ENCODE measurements around the gene MYCBPAP.

The MYCBPAP gene

GRCh38 chr17:50518384-50519023 is 10.3 kb downstream of the MYCBPAP start:
- no peak for DNase-seq

DNA sequence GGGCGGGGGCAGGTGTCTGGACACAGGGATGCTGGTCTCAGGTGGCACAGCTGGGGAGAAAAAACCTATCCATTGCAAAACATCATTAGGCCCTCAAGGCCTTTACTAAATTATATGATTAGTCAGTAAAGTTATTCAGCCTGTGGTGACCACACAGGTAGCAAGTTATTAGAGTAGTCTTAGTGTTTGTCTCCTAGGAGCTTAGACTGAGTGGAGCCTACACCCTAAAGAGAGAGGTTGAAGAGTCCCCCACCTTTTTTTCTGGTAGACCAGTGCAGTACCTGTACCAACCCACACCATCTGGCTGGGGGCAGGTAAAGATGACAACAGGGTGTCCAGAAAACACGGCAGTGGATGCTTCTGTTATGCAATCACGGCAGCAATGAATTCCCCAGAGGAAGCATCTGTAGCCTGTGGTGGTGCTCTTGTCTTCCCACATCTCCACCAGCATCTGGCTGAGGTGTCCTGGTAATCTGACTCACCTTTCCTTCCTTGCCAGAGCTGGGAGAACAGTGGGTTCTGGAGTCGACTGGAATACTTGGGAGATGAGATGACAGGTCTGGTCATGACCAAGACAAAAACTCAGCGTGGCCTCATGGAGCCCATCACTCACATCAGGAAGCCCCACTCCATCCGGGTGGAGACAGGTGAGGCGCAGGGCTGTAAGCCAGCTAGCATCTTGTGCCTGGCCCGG is 11.0 kb downstream of the MYCBPAP start:
- DNase-seq, result no peak

- no peak for DNase-seq
Observed at GRCh38 chr17:50520483-50520882, 12.2 kb downstream of the MYCBPAP start.

DNA sequence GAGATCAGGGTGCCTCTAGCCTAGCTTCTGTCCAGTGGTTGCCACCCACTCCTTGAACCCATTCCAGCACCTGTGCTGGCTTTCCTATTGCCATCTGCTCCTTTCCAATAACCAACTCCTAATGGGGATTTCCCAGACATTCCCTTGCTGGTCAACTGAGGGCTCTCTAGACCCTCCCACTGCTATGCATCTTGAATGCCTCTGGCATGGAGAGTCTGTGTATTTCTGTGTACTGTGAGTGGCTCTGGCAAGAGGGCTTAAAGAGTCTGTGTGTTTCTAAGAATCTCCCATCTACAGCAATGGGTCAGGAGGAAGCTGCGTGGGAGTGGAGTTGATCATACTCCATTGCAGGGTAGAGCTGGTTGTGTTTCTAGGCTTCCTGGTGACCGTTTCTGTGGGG is 13.3 kb downstream of the MYCBPAP start:
- no peak for DNase-seq

DNA sequence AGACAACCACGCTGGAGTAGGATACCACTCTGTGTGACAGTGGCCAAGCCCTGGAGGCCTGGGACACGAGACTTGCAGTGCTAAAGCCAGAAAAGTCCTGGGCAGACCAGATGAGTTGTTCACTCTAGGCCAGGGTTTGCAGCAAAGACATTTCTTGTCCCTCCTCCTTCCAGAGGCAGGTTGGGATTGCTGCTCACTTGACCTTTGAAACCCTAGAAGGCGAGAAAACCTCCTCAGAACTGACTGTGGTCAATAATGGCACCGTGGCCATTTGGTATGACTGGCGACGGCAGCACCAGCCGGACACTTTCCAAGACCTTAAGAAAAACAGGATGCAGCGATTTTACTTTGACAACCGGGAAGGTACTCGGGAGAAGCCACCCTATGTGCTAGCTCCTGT is 14.5 kb downstream of the MYCBPAP start:
- no peak for DNase-seq

DNA sequence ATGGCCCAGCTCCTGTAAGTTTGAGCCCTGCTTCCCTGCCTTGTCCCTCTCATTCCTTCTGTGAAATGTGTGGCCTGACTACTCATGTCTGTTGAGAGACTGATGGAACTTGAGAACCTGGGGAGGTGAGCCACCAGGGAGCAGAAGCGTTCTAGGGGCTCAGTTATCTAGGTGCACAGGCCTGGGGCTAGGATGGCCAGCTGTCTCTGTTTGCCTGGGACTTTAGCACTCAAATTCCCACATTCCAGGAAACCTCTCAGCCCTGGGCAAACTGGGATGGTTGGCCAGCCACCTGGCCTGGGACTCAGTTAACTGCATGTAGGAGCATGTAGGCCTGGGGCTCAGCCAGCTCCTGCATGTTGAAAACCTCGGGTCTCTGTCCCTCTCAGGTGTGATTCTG is 15.0 kb downstream of the MYCBPAP start:
- no peak for DNase-seq

GRCh38 chr17:50524838-50525237 is 16.6 kb downstream of the MYCBPAP start:
- no peak for DNase-seq

GRCh38 chr17:50527155-50527762 is 19.0 kb downstream of the MYCBPAP start:
- no peak for DNase-seq

GRCh38 chr17:50527949-50528474 is 19.8 kb downstream of the MYCBPAP start:
- DNase-seq, result no peak

- DNase-seq, result no peak
Observed at GRCh38 chr17:50529849-50530248, 21.6 kb downstream of the MYCBPAP start.

GRCh38 chr17:50531428-50532025 is 23.3 kb downstream of the MYCBPAP start:
- no peak for DNase-seq

- DNase-seq, result no peak
Observed at GRCh38 chr17:50532452-50533024, 24.3 kb downstream of the MYCBPAP start, which contains the start of gene EPN3. EPN3 (plus strand) TSS chr17:50532735; CDS start chr17:50536557, 3,822 bp downstream.

DNA sequence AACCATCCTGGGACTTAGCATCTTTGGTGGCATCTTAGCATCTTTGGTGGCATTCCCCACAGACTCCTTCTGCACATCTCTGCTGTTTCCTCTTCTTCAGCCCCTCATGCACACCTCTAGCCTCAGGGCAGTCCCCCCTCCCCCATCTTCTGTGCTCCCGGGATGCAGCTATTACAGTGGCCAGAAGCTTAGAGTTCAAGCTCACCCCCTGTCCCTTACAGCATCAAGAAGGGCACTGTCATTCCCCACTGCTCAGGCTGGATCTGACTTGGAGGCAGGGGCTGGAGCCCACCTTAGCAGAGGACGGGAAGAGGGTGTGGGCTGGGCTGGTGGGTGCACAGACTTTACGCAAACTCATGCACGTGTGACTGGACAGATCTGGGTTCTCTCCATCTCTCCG is 24.9 kb downstream of the MYCBPAP start:
- DNase-seq, result no peak

DNA sequence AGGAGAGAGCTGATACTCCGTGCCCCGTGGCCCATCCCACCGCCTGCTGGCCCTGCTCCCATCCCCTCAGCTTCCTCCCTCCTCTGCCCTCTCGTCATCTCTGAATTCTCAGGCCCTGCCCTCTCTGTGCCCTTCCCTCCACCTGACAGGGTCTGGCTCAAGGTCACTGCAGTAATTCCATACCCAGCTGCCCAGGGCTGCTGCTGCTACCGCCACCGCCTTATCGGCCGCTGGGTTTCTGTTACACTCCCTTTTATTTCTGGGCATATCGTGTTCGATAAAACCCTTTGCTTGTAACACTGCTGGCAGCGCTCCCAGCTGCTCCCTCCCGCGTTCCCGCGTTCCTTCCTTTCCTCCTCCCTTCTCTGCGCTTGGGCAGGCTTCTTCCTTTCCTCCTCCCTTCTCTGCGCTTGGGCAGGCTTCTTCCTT is 25.5 kb downstream of the MYCBPAP start:
- no peak for DNase-seq

GRCh38 chr17:50534222-50534978 is 26.2 kb downstream of the MYCBPAP start:
- no peak for DNase-seq

GRCh38 chr17:50534979-50535326 is 26.7 kb downstream of the MYCBPAP start:
- no peak for DNase-seq

DNA sequence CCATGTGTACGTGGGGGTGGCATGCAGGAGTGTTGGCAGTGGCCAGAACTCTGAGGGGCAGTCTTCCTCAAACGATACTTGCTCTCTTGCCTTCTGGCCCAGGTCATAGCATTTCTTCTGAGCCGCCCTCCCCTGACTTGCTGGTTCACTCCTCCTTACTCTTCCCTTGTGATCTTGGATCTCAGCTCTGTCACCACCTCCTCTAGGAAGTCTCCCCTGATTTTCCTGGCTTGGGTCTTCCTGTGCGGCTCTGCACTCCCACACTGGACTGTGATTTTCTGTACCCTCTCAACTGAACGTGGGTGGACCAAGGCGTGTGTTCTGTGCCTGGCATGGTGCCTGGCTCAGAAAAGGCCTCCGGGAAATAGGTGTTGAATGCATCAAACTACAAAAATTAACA is 27.2 kb downstream of the MYCBPAP start:
- no peak for DNase-seq

- DNase-seq, result no peak
Observed at GRCh38 chr17:50536683-50537646, 28.7 kb downstream of the MYCBPAP start.

DNA sequence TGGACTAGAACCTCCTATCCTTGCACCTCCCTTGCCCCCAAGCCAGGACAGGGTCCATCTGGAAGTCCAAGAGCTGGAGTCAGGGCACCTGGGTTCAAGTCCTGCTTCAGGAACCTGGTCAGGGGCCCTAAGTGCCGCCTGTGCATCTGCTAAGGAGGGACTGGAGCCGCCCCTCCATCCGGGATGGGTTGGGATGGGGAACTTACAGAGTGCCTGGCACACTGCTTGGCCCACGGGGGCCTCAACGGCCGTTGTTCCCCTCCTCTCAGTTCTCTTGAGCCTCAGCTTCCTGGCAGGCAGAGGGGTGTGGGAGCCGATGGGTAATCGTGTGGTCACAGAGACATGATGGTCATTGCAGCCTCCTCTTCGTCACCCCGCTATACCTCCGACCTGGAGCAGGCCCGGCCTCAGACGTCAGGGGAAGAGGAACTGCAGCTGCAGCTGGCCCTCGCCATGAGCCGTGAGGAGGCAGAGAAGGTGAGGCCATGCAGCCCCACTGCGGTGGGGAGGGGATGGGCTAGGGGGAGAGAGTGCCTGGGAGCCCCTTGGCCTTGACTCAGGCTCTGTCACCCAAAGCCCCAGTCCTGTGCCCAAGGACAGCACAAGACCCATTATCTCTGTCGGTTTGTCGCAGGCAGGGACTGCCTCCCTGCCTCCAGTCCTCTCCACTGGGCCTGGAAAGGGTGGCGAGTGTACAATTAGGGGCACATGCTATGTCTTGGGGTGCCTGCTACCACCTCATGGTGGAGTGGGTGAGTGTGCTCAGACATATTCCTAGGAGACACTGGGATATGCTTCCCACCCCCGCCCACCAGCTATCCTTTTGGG is 29.7 kb downstream of the MYCBPAP start:
- DNase-seq, result no peak
